DOHH2 (cell line): ENCODE measurements around the gene HMG20B.

Experiments
- H3F3A ChIP-seq: fragments of 200-600 bp; sonication (generic), shearing (Covaris generic); 2 replicates; pipeline ENCODE4 v1.6.0; 2016; ENCODE audit warnings: antibody characterized with exemption, mild to moderate bottlenecking; ENCODE audit not compliant: control insufficient read depth, insufficient read depth
- H3K27ac ChIP-seq: fragments of 200-600 bp; sonication (generic); 2 replicates; pipeline ENCODE4 v1.5.1; 2014; ENCODE audit warnings: low read depth, mild to moderate bottlenecking, low read length, moderate library complexity
- H3K27me3 ChIP-seq: fragments of 200-600 bp; sonication (generic); 2 replicates; pipeline ENCODE4 v1.6.1; 2014; ENCODE audit warnings: mild to moderate bottlenecking, low read length, mixed read lengths; ENCODE audit not compliant: control insufficient read depth
- H3K36me3 ChIP-seq: fragments of 200-600 bp; sonication (generic); 2 replicates; pipeline ENCODE4 v1.6.1; 2014; ENCODE audit warnings: mild to moderate bottlenecking, low read length, moderate library complexity, mixed read lengths; ENCODE audit not compliant: control insufficient read depth
- H3K4me1 ChIP-seq: fragments of 200-600 bp; sonication (generic); 2 replicates; pipeline ENCODE4 v1.6.1; 2014; ENCODE audit warnings: mild to moderate bottlenecking, low read length, mixed read lengths; ENCODE audit not compliant: control insufficient read depth
- H3K4me2 ChIP-seq: fragments of 200-600 bp; sonication (generic); 2 replicates; pipeline ENCODE4 v1.6.0; 2014; ENCODE audit warnings: mild to moderate bottlenecking, low read length, moderate library complexity
- H3K4me3 ChIP-seq: fragments of 200-600 bp; sonication (generic); 2 replicates; pipeline ENCODE4 v1.5.1; 2014; ENCODE audit warnings: mild to moderate bottlenecking, low read length, mixed read lengths
- H3K79me2 ChIP-seq: fragments of 200-600 bp; sonication (generic); 2 replicates; pipeline ENCODE4 v1.6.1; 2014; ENCODE audit warnings: mild to moderate bottlenecking, low read length, mixed read lengths; ENCODE audit not compliant: control insufficient read depth
- H3K9me2 ChIP-seq: fragments of 200-600 bp; sonication (generic); replicated peaks from 2 replicates; pipeline ENCODE4 v1.6.1; 2014; ENCODE audit warnings: mild to moderate bottlenecking, low read length, mixed read lengths; ENCODE audit not compliant: control insufficient read depth
- H3K9me3 ChIP-seq: fragments of 200-600 bp; sonication (generic); 2 replicates; pipeline ENCODE4 v1.6.1; 2014; ENCODE audit warnings: antibody characterized with exemption, low read length, mixed read lengths; ENCODE audit not compliant: control insufficient read depth, insufficient read depth
- H4K20me1 ChIP-seq: fragments of 200-600 bp; sonication (generic); 2 replicates; pipeline ENCODE4 v1.6.0; 2014; ENCODE audit warnings: low read depth, mild to moderate bottlenecking, antibody characterized with exemption, low read length, moderate library complexity; ENCODE audit not compliant: control insufficient read depth, insufficient read depth
- EZH2phosphoT487 ChIP-seq: fragments of 200-600 bp; sonication (generic); IDR thresholded peaks from 2 replicates; pipeline ENCODE4 v1.6.1; 2017; ENCODE audit warnings: borderline replicate concordance, mild to moderate bottlenecking, antibody characterized with exemption, low read length, moderate library complexity, mixed read lengths
- TF ChIP-seq, protein P1 (sequence below): fragments of 200-600 bp; sonication (generic); IDR thresholded peaks from one replicate; pipeline ENCODE4 v1.5.1; 2014; ENCODE audit warnings: antibody characterized with exemption, mild to moderate bottlenecking, low read depth, low read length; ENCODE audit not compliant: poor library complexity, severe bottlenecking

HMG20B gene

DNA sequence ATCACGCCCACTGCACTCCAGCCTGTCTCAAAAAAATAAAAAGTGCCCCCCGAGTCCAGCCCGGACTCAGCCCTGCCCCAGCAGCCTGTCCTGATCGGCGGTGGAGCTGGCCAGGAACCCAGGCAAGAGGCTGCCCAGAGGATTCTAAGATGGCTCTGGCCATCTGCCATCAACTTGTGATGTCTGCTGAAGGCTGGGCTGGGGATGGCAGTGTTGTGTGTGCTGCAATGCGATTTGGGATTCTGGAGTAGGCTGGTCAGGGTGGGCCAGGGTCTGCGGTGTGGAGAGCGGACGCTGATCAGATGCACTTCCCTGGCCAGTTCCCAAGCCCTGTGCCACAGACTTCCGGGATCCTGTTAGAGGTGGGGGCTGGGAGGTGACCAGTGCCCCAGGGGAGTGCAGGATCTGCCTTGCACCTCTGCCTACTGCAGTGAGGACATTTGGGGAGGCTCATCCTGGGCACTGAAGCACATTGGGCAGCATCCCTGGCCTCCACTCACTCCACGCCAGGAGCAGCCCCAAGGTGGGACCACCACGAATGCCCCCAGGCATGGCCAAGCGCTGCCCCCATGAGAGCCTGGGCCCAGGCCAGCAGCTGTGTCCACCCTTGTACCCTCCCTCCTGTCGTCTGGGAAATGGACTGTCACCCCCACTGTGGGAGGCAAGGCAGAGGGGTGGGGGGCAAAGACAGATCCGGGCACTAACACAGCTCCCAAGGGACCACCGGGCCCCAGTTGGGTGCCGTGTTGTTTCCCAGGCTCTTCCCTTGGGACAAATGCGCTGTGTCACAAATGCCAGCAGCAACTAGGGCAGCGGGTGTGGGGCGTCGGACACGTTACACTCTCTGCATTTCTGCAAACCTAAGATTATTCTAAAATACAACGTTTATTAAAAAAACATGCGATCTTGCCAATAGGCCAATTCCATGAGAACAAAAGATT lies 37.3 kb downstream of the HMG20B start:
- Histone ChIP-seq H3K4me1 (peaks cover 36% of the 10 kb centered on the region), H3K79me2 (no peaks in the 10 kb centered on the region), H3F3A (no peaks in the 10 kb centered on the region), H3K36me3 (peaks cover 17% of the 10 kb centered on the region), H3K9me3 (no peaks in the 10 kb centered on the region), H4K20me1 (no peaks in the 10 kb centered on the region), H3K4me3 (no peak overlapping the region), H3K27ac (no peak overlapping the region), H3K4me2 (no peak overlapping the region), H3K27me3 (peaks cover 23% of the 10 kb centered on the region), H3K9me2 (no peaks in the 10 kb centered on the region)
- TF ChIP-seq, protein P1, sequence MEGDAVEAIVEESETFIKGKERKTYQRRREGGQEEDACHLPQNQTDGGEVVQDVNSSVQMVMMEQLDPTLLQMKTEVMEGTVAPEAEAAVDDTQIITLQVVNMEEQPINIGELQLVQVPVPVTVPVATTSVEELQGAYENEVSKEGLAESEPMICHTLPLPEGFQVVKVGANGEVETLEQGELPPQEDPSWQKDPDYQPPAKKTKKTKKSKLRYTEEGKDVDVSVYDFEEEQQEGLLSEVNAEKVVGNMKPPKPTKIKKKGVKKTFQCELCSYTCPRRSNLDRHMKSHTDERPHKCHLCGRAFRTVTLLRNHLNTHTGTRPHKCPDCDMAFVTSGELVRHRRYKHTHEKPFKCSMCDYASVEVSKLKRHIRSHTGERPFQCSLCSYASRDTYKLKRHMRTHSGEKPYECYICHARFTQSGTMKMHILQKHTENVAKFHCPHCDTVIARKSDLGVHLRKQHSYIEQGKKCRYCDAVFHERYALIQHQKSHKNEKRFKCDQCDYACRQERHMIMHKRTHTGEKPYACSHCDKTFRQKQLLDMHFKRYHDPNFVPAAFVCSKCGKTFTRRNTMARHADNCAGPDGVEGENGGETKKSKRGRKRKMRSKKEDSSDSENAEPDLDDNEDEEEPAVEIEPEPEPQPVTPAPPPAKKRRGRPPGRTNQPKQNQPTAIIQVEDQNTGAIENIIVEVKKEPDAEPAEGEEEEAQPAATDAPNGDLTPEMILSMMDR = no peak
- TF ChIP-seq EZH2phosphoT487 = no peak

DNA sequence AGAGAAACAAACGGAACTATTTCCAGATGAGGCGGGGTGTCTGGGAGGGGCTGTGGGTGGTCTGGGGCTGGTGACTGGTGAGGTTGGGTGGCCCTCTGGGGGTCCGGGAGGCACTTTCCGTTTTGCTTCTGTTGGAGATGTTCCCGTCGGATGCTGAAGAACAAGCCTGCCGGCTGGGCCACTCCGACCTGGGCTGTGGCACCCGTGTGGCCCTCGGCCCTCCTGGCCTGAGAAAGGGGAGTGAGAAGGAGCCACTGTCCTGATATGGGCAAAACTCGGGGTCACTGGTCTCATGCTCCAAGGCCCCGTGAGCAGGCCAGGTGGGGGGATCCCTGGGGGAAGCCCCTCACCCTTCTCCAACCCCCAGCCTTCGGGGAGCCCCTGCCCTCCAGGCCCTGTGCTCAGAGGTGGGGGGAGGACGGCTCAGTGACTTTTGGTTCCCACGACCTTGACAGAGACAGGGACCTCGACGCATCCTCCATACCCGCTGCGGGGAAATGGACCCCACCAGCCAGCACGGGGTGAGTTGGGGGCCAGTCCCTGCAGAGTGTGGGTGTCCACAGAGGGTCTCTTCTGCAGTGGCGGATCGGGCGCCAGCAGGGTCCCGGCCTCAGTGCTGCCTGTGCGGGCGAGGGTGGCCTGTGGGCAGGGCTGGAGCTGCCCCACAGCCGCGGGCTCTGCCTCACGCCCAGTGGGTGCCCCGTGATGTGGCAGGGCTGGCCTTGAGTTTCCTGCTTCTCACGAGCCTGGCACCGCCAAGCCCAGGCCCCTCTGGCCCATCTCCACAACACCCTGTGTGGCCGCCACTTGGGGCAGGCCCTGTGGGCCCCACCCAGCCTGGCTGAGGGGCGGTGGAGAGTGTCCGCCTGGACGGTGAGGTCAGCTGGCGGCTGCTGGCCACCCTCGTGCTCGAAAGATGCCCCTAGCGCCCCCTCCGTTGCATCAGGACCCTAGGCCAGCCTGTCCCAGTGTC lies 38.3 kb downstream of the HMG20B start:
- no peak overlapping the region for H3K27ac ChIP-seq
- no peaks in the 10 kb centered on the region for H3K79me2 ChIP-seq
- no peak overlapping the region for H3K4me2 ChIP-seq
- H4K20me1 ChIP-seq = no peaks in the 10 kb centered on the region
- no peak overlapping the region for H3K4me3 ChIP-seq
- no peak for TF ChIP-seq EZH2phosphoT487
- TF ChIP-seq, protein P1 = no peak
- H3K9me2 ChIP-seq = no peaks in the 10 kb centered on the region
- no peaks in the 10 kb centered on the region for H3F3A ChIP-seq
- H3K9me3 ChIP-seq = no peaks in the 10 kb centered on the region
- peaks cover 13% of the 10 kb centered on the region for H3K27me3 ChIP-seq
- peaks cover 17% of the 10 kb centered on the region for H3K36me3 ChIP-seq
- H3K4me1 ChIP-seq = peaks cover 26% of the 10 kb centered on the region

DNA sequence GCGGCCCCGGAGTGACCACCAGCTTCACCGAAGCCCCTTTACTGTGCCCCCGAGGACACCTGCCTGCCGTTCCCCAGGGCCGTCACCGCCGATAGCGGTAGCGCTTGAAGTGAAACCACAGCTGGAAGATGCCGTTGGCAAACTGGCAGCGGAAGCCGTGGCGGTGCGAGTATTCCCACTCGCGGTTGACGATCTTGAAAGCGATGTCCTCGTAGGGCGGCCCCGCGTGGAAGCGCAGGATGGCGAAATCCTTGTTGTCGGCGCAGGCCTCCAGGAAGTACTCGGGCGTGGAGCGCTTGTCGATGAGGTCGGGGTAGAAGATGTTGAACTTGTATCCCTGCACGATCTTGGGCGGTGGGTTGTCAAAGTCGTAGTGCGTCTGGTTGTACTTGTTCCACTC lies 39.1 kb downstream of the HMG20B start:
- peaks cover 18% of the 10 kb centered on the region for H3K4me1 ChIP-seq
- H3K9me2 ChIP-seq = no peaks in the 10 kb centered on the region
- peaks cover 5% of the 10 kb centered on the region for H3K27me3 ChIP-seq
- TF ChIP-seq, protein P1 = no peak
- no peak for TF ChIP-seq EZH2phosphoT487
- H3K36me3 ChIP-seq = peaks cover 17% of the 10 kb centered on the region
- no peaks in the 10 kb centered on the region for H4K20me1 ChIP-seq
- no peak overlapping the region for H3K4me2 ChIP-seq
- no peaks in the 10 kb centered on the region for H3K9me3 ChIP-seq
- H3K4me3 ChIP-seq = no peak overlapping the region
- no peaks in the 10 kb centered on the region for H3F3A ChIP-seq
- H3K79me2 ChIP-seq = no peaks in the 10 kb centered on the region
- H3K27ac ChIP-seq = no peak overlapping the region
